HL-60 (cell line): ENCODE measurements around the gene CNFN.

Experiments used
- DNase-seq, 2 experiments: peaks; one replicate each; pipeline ENCODE4 v3.0.0-alpha.2; 2010 to 2020; ENCODE audit warnings: low read depth in 1 of 2, low spot score in 1 of 2
- H3K27ac ChIP-seq: fragments of 250-450 bp; sonication (Bioruptor Pico); replicated peaks from 2 replicates; pipeline ENCODE4 v1.5.1; 2020; ENCODE audit warnings: mild to moderate bottlenecking, moderate library complexity
- H3K27me3 ChIP-seq: fragments of 250-450 bp; sonication (Bioruptor Pico); 2 replicates; pipeline ENCODE4 v1.5.1; 2021; ENCODE audit warnings: mild to moderate bottlenecking, moderate library complexity; ENCODE audit not compliant: insufficient read depth, poor library complexity, severe bottlenecking
- H3K4me3 ChIP-seq: replicated peaks from 2 replicates; pipeline ENCODE4 v1.5.1; 2011; ENCODE audit warnings: mild to moderate bottlenecking, control low read depth, low read length; ENCODE audit not compliant: insufficient read depth
- CTCF ChIP-seq: IDR thresholded peaks from one replicate; pipeline ENCODE4 v1.5.1; 2011; ENCODE audit warnings: low read length, control low read depth, inconsistent platforms; ENCODE audit not compliant: insufficient read depth
- GABPA ChIP-seq: IDR thresholded peaks from 2 replicates; pipeline ENCODE4 v1.6.1; 2012; ENCODE audit warnings: low read depth
- POLR2AphosphoS5 ChIP-seq: IDR thresholded peaks from 2 replicates; pipeline ENCODE4 v1.6.1; 2012; ENCODE audit warnings: low read depth
- REST ChIP-seq: IDR thresholded peaks from 2 replicates; pipeline ENCODE4 v1.6.1; 2012; ENCODE audit warnings: low read depth; ENCODE audit not compliant: insufficient replicate concordance
- SPI1 ChIP-seq: IDR thresholded peaks from 2 replicates; pipeline ENCODE4 v1.6.1; 2012; ENCODE audit warnings: low read depth, mild to moderate bottlenecking, borderline replicate concordance

The CNFN gene

GRCh38 chr19:42407085-42407815 lies 17.2 kb upstream of the CNFN start:
- no peaks in the 10 kb centered on the region for H3K27me3 ChIP-seq
- DNase-seq, result no peak
- no peak for TF ChIP-seq GABPA

GRCh38 chr19:42406111-42406510 lies 16.0 kb upstream of the CNFN start:
- Histone ChIP-seq H3K27me3 (no peaks in the 10 kb centered on the region), H3K27ac (no peak overlapping the region), H3K4me3 (no peak overlapping the region)
- DNase-seq, result no peak
- TF ChIP-seq SPI1 (no peak), POLR2AphosphoS5 (no peak), CTCF (no peak), REST (no peak), GABPA (no peak)

More at GRCh38 chr19:42407085-42407815, 17.2 kb upstream of the CNFN start:
- no peak overlapping the region for H3K4me3 ChIP-seq
- no peak overlapping the region for H3K27ac ChIP-seq

- no peak overlapping the region for H3K27ac ChIP-seq
- no peak overlapping the region for H3K4me3 ChIP-seq
- H3K27me3 ChIP-seq, result no peaks in the 10 kb centered on the region
- TF ChIP-seq GABPA (no peak), SPI1 (no peak), CTCF (no peak), REST (no peak), POLR2AphosphoS5 (no peak)
- DNase-seq, result no peak
These were observed 13.5 kb upstream of the CNFN start for GRCh38 chr19:42403586-42403985.

GRCh38 chr19:42402376-42403116 lies 12.4 kb upstream of the CNFN start:
- DNase-seq, result no peak
- TF ChIP-seq SPI1, result no peak
- TF ChIP-seq REST, result no peak
- no peak for TF ChIP-seq CTCF
- no peak for TF ChIP-seq POLR2AphosphoS5
- no peak for TF ChIP-seq GABPA
- H3K27me3 ChIP-seq, result no peaks in the 10 kb centered on the region
- H3K27ac ChIP-seq, result no peak overlapping the region
- H3K4me3 ChIP-seq, result no peak overlapping the region
